Adrenal gland (tissue), 12 donors: ENCODE measurements around the gene OGDH. TPM values are rescaled to one million over a fixed set of nuclear protein-coding genes. Genes with fewer than 3 reads are reported as not detected.
"Not testable (repeated sequence)": the region's sequence is repeated elsewhere in the genome, so short reads cannot be mapped to it uniquely, and the experiment has no call there.

Experiments used
- DNase-seq, 7 donors: peaks; one replicate each; pipeline ENCODE4 v3.0.0-alpha.2; 2019 to 2020
- H3K27ac ChIP-seq, 5 donors: fragments of 200-600 bp; sonication (generic) in 4 of 5; 1 replicate in 3 of 5; 2 replicates in 2 of 5; pipeline versions ENCODE4 v1.5.1 to v1.8.0; 2016 to 2020; ENCODE audit warnings: mild to moderate bottlenecking in 1 of 5
- H3K27me3 ChIP-seq: fragments of 200-600 bp; 2 replicates; pipeline ENCODE4 v1.8.0; 2021
- H3K36me3 ChIP-seq, 2 donors: fragments of 200-600 bp; replicated peaks in 1 of 2; 1 replicate in 1 of 2; 2 replicates in 1 of 2; pipeline versions ENCODE4 v1.5.1 to v1.8.0; 2018 to 2022
- H3K4me1 ChIP-seq, 2 donors: fragments of 200-600 bp; replicated peaks in 1 of 2; 1 replicate in 1 of 2; 2 replicates in 1 of 2; pipeline versions ENCODE4 v1.5.1 to v1.8.0; 2018 to 2021
- H3K4me3 ChIP-seq, 4 donors: fragments of 200-600 bp; sonication (generic) in 3 of 4; one replicate each; pipeline ENCODE4 v1.5.1; 2016 to 2018
- H3K9me3 ChIP-seq, 3 donors: fragments of 200-600 bp; sonication (generic) in 1 of 3; replicated peaks in 1 of 3; 1 replicate in 2 of 3; 2 replicates in 1 of 3; pipeline versions ENCODE4 v1.5.1 to v1.8.0; 2016 to 2021
- POLR2A ChIP-seq, 2 donors: fragments of 450-650 bp; IDR thresholded peaks; one replicate each; pipeline ENCODE4 v1.6.1; 2017; ENCODE audit warnings: antibody characterized with exemption in 2 of 2, mild to moderate bottlenecking in 2 of 2, moderate library complexity in 1 of 2
- WGBS, 4 donors: extraction: QIAGEN DNeasy Blood & Tissue Kit in 2 of 4; methylation state at CpG; one replicate each; pipeline versions ENCODE4 v1.1.5 to v1.1.7; 2013 to 2017; 5-methylcytosine and 5-hydroxymethylcytosine counted together
- intact Hi-C, 2 donors: fragments of 100-400 bp; cut with DNase I; formaldehyde crosslinking; loops; one replicate each; pipeline versions ENCODE4 v1.14.1 to v1.15.0; 2022 to 2023
- polyA plus RNA-seq, 3 donors: library from polyadenylated mRNA; stranded (reverse); fragments of 200-250 nt in 2 of 3; fragments of 350-450 nt in 1 of 3; fragmentation: Illumina TruSeq in 1 of 3; extraction: RNeasy Lipid Tissue Mini Kit (QIAGEN cat#74804) in 1 of 3; gene quantifications; one replicate each; pipeline ENCODE4 v1.2.3, GENCODE V29; 2013 to 2014
- total RNA-seq, 9 donors: library from RNA; depleted of rRNA in 4 of 9; stranded (reverse); fragments of >200 nt in 4 of 9; fragments of 120-200 nt in 1 of 9; fragmentation: NEBNext Ultra II Directional in 1 of 9; extraction: Animal tissue kit (Norgen Biotek cat#: 25700) in 1 of 9; gene quantifications; one replicate each; pipeline versions ENCODE4 v1.1.0 to v1.2.4, GENCODE V29; 2013 to 2023
- TF ChIP-seq, protein P1 (sequence below), 6 experiments: fragments of 450-650 bp in 4 of 6; fragments of 200-600 bp in 2 of 6; sonication (generic) in 1 of 6; IDR thresholded peaks; 1 replicate in 5 of 6; 2 replicates in 1 of 6; pipeline versions ENCODE4 v1.5.1 to v1.8.0; 2016 to 2021; ENCODE audit warnings: antibody characterized with exemption in 6 of 6, mild to moderate bottlenecking in 2 of 6, moderate library complexity in 1 of 6
- donor health status: healthy with polysubstance abuse.
- donor health status: Bipolar disorder and iron deficiency.
- donor health status: DM: yes; HTN: yes; CAD: no.
- donor health status: DM: no; HTN: no; CAD: no.
- donor health status: DM: no; HTN: no; CAD: no.
- donor health status: DM: yes; HTN: yes; CAD: no.

Gene OGDH
- total and polyA plus RNA-seq, 12 donors = 46.0 to 284 (median 144) TPM

DNA sequence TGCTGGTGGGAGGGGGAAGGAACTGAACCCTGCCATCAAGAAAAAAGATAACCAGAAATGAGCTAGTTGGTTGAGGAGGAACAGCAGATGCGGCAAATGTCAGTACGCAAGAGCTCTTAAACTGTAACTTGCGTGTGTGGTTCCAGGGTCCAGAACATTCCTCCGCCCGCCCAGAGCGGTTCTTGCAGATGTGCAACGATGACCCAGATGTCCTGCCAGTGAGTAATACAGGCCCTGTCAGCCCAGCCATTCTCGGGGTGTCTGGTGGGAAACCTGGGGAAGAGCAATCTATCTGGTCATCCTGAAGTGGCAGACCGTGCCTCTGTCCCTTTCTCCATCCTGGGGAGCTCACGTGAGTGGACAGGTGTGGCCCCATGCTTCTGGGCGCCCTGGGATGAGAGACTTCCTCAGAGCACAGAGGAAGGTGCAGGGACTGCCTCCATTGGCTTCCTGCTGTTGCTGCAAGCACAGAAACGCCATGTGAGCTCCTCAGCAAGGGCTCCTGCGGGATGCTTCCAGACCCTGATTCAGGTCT is 91.7 kb downstream of the OGDH start:
- intact Hi-C loops = no loop called here
- peak in 1 of 7 donors; percentile 8 for DNase-seq
- Histone ChIP-seq H3K27me3 (no peaks in the 10 kb centered on the region), H3K4me3 (no peak overlapping the region), H3K36me3 (peaks cover 0 to 82% of the 10 kb centered on the region in 2 donors), H3K9me3 (no peaks in the 10 kb centered on the region), H3K4me1 (no peaks in the 10 kb centered on the region), H3K27ac (no peak overlapping the region)
- TF ChIP-seq, protein P1, sequence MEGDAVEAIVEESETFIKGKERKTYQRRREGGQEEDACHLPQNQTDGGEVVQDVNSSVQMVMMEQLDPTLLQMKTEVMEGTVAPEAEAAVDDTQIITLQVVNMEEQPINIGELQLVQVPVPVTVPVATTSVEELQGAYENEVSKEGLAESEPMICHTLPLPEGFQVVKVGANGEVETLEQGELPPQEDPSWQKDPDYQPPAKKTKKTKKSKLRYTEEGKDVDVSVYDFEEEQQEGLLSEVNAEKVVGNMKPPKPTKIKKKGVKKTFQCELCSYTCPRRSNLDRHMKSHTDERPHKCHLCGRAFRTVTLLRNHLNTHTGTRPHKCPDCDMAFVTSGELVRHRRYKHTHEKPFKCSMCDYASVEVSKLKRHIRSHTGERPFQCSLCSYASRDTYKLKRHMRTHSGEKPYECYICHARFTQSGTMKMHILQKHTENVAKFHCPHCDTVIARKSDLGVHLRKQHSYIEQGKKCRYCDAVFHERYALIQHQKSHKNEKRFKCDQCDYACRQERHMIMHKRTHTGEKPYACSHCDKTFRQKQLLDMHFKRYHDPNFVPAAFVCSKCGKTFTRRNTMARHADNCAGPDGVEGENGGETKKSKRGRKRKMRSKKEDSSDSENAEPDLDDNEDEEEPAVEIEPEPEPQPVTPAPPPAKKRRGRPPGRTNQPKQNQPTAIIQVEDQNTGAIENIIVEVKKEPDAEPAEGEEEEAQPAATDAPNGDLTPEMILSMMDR (IDR thresholded peaks at IDR 0.05) = no peak
- no peak for TF ChIP-seq POLR2A (IDR thresholded peaks at IDR 0.05)
- WGBS, 4 donors = 97 to 98% (median 97%) methylated on average over 10 to 13 of the region's 13 CpGs

DNA sequence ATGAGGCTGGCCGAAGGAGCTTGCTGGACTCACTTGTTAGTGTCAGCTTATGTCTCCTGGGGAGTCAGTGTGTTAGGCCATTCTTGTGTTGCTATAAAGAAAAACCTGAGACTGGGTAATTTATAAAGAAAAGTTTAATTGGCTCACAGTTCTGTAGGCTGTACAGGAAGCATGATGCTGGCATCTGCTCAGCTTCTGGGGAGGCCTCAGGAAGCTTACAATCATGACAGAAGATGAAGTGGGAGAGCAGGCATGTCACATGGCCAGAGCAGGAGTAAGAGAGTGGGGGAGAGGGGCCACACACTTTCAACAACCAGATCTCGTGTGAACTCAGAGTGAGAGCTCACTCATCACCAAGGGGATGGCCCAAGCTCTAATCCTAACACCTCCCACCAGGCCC is 93.2 kb downstream of the OGDH start:
- H3K27me3 ChIP-seq, DNase-seq, intact Hi-C loops, H3K4me1 ChIP-seq, H3K27ac ChIP-seq, H3K9me3 ChIP-seq, H3K4me3 ChIP-seq: not testable (repeated sequence)
- H3K36me3 ChIP-seq = peaks cover 0 to 74% of the 10 kb centered on the region in 2 donors
- WGBS, 4 donors = 72 to 100% (median 91%) methylated on average over 2 of the region's 2 CpGs

DNA sequence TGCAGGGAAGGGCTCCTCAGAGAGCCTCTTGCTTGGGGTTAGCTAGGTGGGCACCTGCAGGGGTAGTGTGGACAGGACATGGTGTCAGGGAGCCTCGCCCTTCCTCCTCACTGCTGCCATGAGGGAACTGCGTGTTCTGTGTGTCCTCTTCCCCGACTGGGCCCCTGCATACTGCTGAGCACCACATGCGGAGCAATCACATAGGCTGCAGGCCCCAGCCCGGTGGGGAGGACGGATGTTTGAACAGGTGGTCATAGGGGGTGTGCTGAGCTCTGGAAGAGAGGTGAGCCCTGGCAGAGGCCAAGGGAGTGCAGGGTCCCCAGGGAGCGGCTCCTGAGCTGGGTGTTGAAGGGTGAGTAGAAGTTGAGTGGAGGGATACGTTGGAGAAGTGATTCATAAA is 93.9 kb downstream of the OGDH start:
- DNase-seq = no peak
- intact Hi-C loops = no loop called here
- no peaks in the 10 kb centered on the region for H3K9me3 ChIP-seq
- H3K27ac ChIP-seq = no peak overlapping the region
- no peak for TF ChIP-seq POLR2A (IDR thresholded peaks at IDR 0.05)
- TF ChIP-seq, protein P1 (IDR thresholded peaks at IDR 0.05) = no peak
- peaks cover 0 to 73% of the 10 kb centered on the region in 2 donors for H3K36me3 ChIP-seq
- H3K4me1 ChIP-seq = no peaks in the 10 kb centered on the region
- 91 to 94% (median 93%) methylated on average over 6 to 8 of the region's 8 CpGs for WGBS, 4 donors
- no peaks in the 10 kb centered on the region for H3K27me3 ChIP-seq
- H3K4me3 ChIP-seq = no peak overlapping the region

DNA sequence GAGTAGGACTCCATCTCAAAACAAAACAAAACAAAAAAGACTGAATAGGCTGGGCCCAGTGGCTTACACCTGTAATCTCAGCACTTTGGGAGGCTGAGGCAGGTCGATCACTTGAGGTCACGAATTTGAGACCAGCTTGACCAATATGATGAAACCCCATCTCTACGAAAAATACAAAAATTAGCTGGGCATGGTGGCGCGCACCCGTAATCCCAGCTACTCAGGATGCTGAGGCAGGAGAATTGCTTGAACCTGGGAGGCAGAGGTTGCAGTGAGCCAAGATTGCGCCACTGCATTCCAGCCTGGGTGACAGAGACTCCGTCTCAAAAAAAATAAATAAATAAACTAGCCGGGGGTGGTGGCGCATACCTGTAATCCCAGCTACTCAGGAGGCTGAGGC is 97.0 kb downstream of the OGDH start:
- H3K9me3 ChIP-seq, H3K4me1 ChIP-seq, H3K4me3 ChIP-seq, DNase-seq, intact Hi-C loops, H3K27me3 ChIP-seq, H3K27ac ChIP-seq: not testable (repeated sequence)
- 93 to 99% (median 97%) methylated on average over 10 of the region's 10 CpGs for WGBS, 4 donors
- H3K36me3 ChIP-seq = peaks cover 0 to 55% of the 10 kb centered on the region in 2 donors

DNA sequence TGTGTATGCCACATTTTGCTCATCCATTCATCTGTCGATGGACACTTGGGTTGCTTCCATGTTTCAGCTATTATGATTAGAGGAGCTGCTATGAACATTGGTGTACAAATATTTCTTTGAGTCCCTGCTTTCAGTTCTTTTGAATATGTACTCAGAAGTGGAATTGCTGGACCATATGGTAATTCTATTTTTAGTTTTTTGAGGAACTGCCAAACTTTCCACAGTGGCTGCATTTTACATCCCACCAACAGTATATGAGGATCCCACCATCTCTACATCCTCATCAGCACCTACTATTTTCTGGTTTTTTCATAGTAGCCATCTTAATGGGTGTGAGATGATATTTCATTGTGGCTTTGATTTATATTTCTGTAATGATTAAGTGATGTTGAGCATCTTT is 97.5 kb downstream of the OGDH start:
- peaks cover 0 to 51% of the 10 kb centered on the region in 2 donors for H3K36me3 ChIP-seq
- 79 to 93% (median 88%) methylated on average over 1 of the region's 1 CpG for WGBS, 4 donors
- H3K4me3 ChIP-seq = no peak overlapping the region

More for the DNA sequence above, 97.5 kb downstream of the OGDH start:
- Histone ChIP-seq H3K9me3 (no peaks in the 10 kb centered on the region), H3K27ac (no peak overlapping the region), H3K4me1 (no peaks in the 10 kb centered on the region), H3K27me3 (no peaks in the 10 kb centered on the region)
- DNase-seq = no peak
- TF ChIP-seq, protein P1 (IDR thresholded peaks at IDR 0.05) = no peak
- TF ChIP-seq POLR2A (IDR thresholded peaks at IDR 0.05) = no peak
- intact Hi-C loops = no loop called here
